MM.1S (cell line): ENCODE results near the gene CDCA4.

Experiments
- DNase-seq: peaks from one replicate; pipeline ENCODE4 v3.0.0-alpha.2; 2015
- H2AFZ ChIP-seq: fragments of 300-600 bp; sonication (generic); 2 replicates; pipeline ENCODE4 v1.6.0; 2016; ENCODE audit warnings: antibody characterized with exemption, low read length
- H3F3A ChIP-seq: fragments of 300-600 bp; sonication (generic); 2 replicates; pipeline ENCODE4 v1.6.1; 2016; ENCODE audit warnings: mild to moderate bottlenecking, antibody characterized with exemption, low read length, moderate library complexity, mixed read lengths; ENCODE audit not compliant: insufficient read depth
- H3K27ac ChIP-seq: fragments of 300-600 bp; sonication (generic); 2 replicates; pipeline ENCODE4 v1.5.1; 2016; ENCODE audit warnings: mild to moderate bottlenecking, low read length
- H3K27me3 ChIP-seq: fragments of 300-600 bp; sonication (generic); replicated peaks from 2 replicates; pipeline ENCODE4 v1.6.0; 2016; ENCODE audit warnings: low read length; ENCODE audit not compliant: insufficient read depth
- H3K36me3 ChIP-seq: fragments of 300-600 bp; sonication (generic); replicated peaks from 2 replicates; pipeline ENCODE4 v1.6.1; 2016; ENCODE audit warnings: mild to moderate bottlenecking, low read length, mixed read lengths; ENCODE audit not compliant: insufficient read depth
- H3K4me1 ChIP-seq: fragments of 300-600 bp; sonication (generic); 2 replicates; pipeline ENCODE4 v1.6.1; 2016; ENCODE audit warnings: low read length, mixed read lengths
- H3K4me2 ChIP-seq: fragments of 300-600 bp; sonication (generic); 2 replicates; pipeline ENCODE4 v1.6.0; 2016; ENCODE audit warnings: low read depth, low read length
- H3K4me3 ChIP-seq: fragments of 300-600 bp; sonication (generic); 2 replicates; pipeline ENCODE4 v1.5.1; 2016; ENCODE audit warnings: low read length, mixed read lengths
- H3K79me2 ChIP-seq: fragments of 300-600 bp; sonication (generic); 2 replicates; pipeline ENCODE4 v1.6.1; 2016; ENCODE audit warnings: mixed run types, low read length, mixed read lengths
- H3K9ac ChIP-seq: fragments of 300-600 bp; sonication (generic); 2 replicates; pipeline ENCODE4 v1.6.1; 2016; ENCODE audit warnings: low read length, mixed read lengths
- H3K9me2 ChIP-seq: fragments of 300-600 bp; sonication (generic); replicated peaks from 2 replicates; pipeline ENCODE4 v1.6.1; 2016; ENCODE audit warnings: mild to moderate bottlenecking, low read length, mixed read lengths; ENCODE audit not compliant: insufficient read depth
- H3K9me3 ChIP-seq: fragments of 300-600 bp; sonication (generic); replicated peaks from 2 replicates; pipeline ENCODE4 v1.6.1; 2016; ENCODE audit warnings: mild to moderate bottlenecking, low read length, mixed read lengths; ENCODE audit not compliant: insufficient read depth
- H4K20me1 ChIP-seq: fragments of 300-600 bp; sonication (generic); 2 replicates; pipeline ENCODE4 v1.6.1; 2016; ENCODE audit warnings: mild to moderate bottlenecking, low read length, moderate library complexity, mixed read lengths; ENCODE audit not compliant: insufficient read depth
- CTCF ChIP-seq: fragments of 300-600 bp; sonication (generic); IDR thresholded peaks from 2 replicates; pipeline ENCODE4 v1.5.1; 2016; ENCODE audit warnings: antibody characterized with exemption, low read length, mixed read lengths
- EZH2 ChIP-seq: fragments of 300-600 bp; sonication (generic); optimal IDR thresholded peaks from 2 replicates; pipeline ENCODE3; 2017; ENCODE audit warnings: low read depth, mild to moderate bottlenecking, antibody characterized with exemption, low read length, mixed read lengths
- EZH2phosphoT487 ChIP-seq: fragments of 300-600 bp; sonication (generic); IDR thresholded peaks from 2 replicates; pipeline ENCODE4 v1.6.1; 2018; ENCODE audit warnings: antibody characterized with exemption, low read length

Gene CDCA4

DNA sequence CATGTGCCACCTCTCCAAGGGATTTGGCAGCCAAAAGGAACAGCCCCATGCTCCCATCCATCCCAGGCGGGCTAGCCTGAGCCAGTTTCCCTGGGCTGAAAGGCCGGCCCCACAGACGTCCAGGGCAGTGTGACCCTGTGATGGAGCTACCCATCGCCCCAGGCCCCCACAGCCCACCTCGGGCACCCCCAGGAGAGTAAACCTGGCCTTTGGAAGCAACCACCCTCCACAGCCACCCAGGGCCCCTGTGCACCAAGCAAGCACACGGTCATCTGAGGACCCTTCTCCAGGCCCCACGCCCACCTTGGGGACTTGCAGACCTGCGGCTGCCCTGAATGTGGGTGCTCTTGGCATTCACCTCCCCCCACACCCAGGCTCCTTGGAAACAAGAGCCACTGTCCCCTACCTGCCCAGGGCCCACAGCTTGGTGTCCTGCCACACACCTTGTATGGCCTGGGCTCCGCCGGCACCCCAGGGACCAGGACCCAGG, 51.1 kb downstream of the CDCA4 start:
- no peaks in the 10 kb centered on the region for H3K4me1 ChIP-seq

DNA sequence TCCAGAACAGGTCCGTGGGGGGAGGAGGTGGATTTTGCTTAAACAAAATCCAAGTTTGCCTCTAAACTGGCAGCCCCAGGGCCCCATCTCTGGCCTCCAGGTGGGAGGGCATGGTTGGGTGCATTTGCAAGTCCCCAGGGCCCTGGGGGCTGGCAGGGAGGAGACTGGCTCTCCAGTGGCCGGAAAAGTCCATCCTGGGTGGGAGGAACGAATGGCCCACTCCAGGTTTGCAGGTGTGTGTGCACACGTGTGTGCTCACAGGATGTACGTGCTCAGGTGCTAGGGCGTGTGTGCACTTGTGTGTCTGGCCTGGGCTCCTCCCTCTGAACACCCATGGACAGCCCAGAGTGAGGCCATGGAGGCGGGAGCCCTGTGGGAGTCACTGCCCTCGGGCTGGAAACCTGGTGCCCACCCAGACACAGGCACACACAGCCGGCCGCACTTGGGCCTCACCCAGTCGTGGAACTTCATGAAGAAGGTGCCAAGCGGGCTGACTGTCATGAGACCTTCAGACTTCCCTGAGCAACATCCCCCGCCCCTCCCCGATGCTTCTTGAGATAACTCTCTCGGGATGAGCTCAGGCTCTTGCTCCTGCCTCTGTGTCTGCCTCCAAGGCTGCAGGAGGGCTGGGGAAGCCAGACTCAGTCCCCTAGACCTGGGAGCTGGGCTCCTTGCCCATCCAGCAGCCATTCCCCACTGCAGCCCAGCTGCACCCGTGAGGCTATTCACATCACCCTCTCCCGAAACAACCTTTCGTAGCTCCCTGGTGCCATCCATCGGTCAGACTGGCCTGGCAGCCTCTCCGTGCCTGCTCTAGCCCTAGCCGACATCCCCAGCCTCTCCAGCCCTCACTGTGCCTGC, 52.1 kb downstream of the CDCA4 start:
- no peak overlapping the region for H3K9ac ChIP-seq
- H3K36me3 ChIP-seq, result no peaks in the 10 kb centered on the region
- DNase-seq, result no peak
- no peaks in the 10 kb centered on the region for H3K9me2 ChIP-seq
- no peak overlapping the region for H3K4me3 ChIP-seq
- H3K27ac ChIP-seq, result no peak overlapping the region
- no peak for TF ChIP-seq EZH2
- no peaks in the 10 kb centered on the region for H3K9me3 ChIP-seq
- no peaks in the 10 kb centered on the region for H3K4me1 ChIP-seq
- H3K4me2 ChIP-seq, result no peak overlapping the region
- H3K27me3 ChIP-seq, result peaks cover 39% of the 10 kb centered on the region
- no peak overlapping the region for H2AFZ ChIP-seq
- H3K79me2 ChIP-seq, result no peaks in the 10 kb centered on the region
- no peaks in the 10 kb centered on the region for H4K20me1 ChIP-seq
- H3F3A ChIP-seq, result no peaks in the 10 kb centered on the region

More for the DNA sequence above, 51.1 kb downstream of the CDCA4 start:
- Histone ChIP-seq H3K27ac (no peak overlapping the region), H3K79me2 (no peaks in the 10 kb centered on the region), H3K36me3 (no peaks in the 10 kb centered on the region), H4K20me1 (no peaks in the 10 kb centered on the region), H3F3A (no peaks in the 10 kb centered on the region), H3K4me3 (no peak overlapping the region), H2AFZ (no peak overlapping the region), H3K4me2 (no peak overlapping the region), H3K9me3 (no peaks in the 10 kb centered on the region), H3K27me3 (peaks cover 36% of the 10 kb centered on the region), H3K9ac (no peak overlapping the region), H3K9me2 (no peaks in the 10 kb centered on the region)
- no peak for DNase-seq
- TF ChIP-seq EZH2phosphoT487 (no peak), EZH2 (no peak), CTCF (no peak)

- H3K36me3 ChIP-seq, result no peaks in the 10 kb centered on the region
- H3K4me3 ChIP-seq, result no peak overlapping the region
- H4K20me1 ChIP-seq, result no peaks in the 10 kb centered on the region
- no peaks in the 10 kb centered on the region for H3K9me2 ChIP-seq
- no peak overlapping the region for H2AFZ ChIP-seq
- TF ChIP-seq CTCF, result no peak
- TF ChIP-seq EZH2, result no peak
- TF ChIP-seq EZH2phosphoT487, result no peak
- H3K9me3 ChIP-seq, result no peaks in the 10 kb centered on the region
- H3K27me3 ChIP-seq, result peaks cover 43% of the 10 kb centered on the region
- H3K27ac ChIP-seq, result no peak overlapping the region
- no peak for DNase-seq
- H3K79me2 ChIP-seq, result no peaks in the 10 kb centered on the region
- H3K4me2 ChIP-seq, result no peak overlapping the region
- no peaks in the 10 kb centered on the region for H3K4me1 ChIP-seq
- H3F3A ChIP-seq, result no peaks in the 10 kb centered on the region
- no peak overlapping the region for H3K9ac ChIP-seq
These were observed 52.7 kb downstream of the CDCA4 start for GRCh38 chr14:104968153-104968527.
